ENCODE measurements around the gene ARHGAP6.

DNA sequence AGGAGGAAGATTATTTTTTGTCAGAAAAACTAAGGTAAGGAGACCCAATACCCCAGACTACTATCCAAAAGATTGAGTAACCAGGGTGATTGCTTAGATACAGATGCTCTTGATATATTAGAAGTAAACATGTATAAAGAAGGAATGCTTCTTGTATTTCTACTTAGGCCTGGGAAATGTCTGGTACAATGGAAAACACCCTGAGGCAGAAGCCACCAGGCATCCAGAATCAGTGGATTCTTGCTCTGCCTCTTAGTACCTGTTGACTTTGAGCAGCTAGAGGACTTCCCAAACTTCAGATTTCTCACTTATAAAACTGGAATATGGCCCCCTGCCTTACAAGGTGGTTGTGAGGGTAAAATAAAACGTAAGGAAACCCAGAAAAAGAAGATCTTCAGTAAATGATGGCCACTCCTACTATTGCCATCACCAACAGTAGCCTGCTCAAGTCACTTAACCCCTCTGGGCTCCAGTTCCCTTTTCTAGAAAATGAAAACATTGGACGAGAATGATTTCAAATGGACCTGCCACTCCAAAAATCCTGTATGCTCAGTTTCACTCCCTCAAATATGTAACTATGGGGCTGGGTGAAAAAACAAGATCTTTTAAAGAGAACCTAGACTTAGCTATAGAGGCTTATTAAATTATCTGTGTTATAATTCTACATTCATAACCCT, 315.9 kb downstream of the ARHGAP6 start:
- TF ChIP-seq, protein P1, sequence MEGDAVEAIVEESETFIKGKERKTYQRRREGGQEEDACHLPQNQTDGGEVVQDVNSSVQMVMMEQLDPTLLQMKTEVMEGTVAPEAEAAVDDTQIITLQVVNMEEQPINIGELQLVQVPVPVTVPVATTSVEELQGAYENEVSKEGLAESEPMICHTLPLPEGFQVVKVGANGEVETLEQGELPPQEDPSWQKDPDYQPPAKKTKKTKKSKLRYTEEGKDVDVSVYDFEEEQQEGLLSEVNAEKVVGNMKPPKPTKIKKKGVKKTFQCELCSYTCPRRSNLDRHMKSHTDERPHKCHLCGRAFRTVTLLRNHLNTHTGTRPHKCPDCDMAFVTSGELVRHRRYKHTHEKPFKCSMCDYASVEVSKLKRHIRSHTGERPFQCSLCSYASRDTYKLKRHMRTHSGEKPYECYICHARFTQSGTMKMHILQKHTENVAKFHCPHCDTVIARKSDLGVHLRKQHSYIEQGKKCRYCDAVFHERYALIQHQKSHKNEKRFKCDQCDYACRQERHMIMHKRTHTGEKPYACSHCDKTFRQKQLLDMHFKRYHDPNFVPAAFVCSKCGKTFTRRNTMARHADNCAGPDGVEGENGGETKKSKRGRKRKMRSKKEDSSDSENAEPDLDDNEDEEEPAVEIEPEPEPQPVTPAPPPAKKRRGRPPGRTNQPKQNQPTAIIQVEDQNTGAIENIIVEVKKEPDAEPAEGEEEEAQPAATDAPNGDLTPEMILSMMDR (IDR thresholded peaks at IDR 0.05) = no peak
- TF ChIP-seq POLR2A (IDR thresholded peaks at IDR 0.05) (no peak), POLR2AphosphoS5 (IDR thresholded peaks at IDR 0.05) (no peak)
